ENCODE data around the gene BATF.

The BATF gene

GRCh38 chr14:75510547-75510946 lies 11.7 kb upstream of the BATF start:
- TF ChIP-seq ZNF18 (tag by site-specific recombination; IDR thresholded peaks at IDR 0.05): no peak
- no peak for TF ChIP-seq ZNF202 (tag by site-specific recombination; IDR thresholded peaks at IDR 0.05; ENCODE audit: borderline replicate concordance)
- no peak for TF ChIP-seq ZNF169 (tag by site-specific recombination; IDR thresholded peaks at IDR 0.05)
- TF ChIP-seq ZNF2 (tag by site-specific recombination; IDR thresholded peaks at IDR 0.05): no peak
- TF ChIP-seq ZNF23 (tag by site-specific recombination; IDR thresholded peaks at IDR 0.05; ENCODE audit: borderline replicate concordance): no peak
- no peak for TF ChIP-seq ZNF629 (tag by site-specific recombination; IDR thresholded peaks at IDR 0.05)
- TF ChIP-seq OVOL3 (tag by site-specific recombination; IDR thresholded peaks at IDR 0.05): no peak
- TF ChIP-seq GFI1B (tag by site-specific recombination; IDR thresholded peaks at IDR 0.05): no peak
- no peak for TF ChIP-seq HOXD13 (CRISPR knock-in tag; IDR thresholded peaks at IDR 0.05; ENCODE audit: borderline replicate concordance)
- no peak for TF ChIP-seq ZNF146 (tag by site-specific recombination; IDR thresholded peaks at IDR 0.05)
- no peak for TF ChIP-seq TRIM28 (IDR thresholded peaks at IDR 0.05; ENCODE audit: borderline replicate concordance, low read length)
- TF ChIP-seq ZNF843 (tag by site-specific recombination; IDR thresholded peaks at IDR 0.05): no peak
- TF ChIP-seq ZNF292 (tag by site-specific recombination; IDR thresholded peaks at IDR 0.05; ENCODE audit: borderline replicate concordance, low read depth): no peak
- no peak for TF ChIP-seq ZNF24 (tag by site-specific recombination; IDR thresholded peaks at IDR 0.05)
- TF ChIP-seq ZNF155 (tag by site-specific recombination; IDR thresholded peaks at IDR 0.05): no peak
- TF ChIP-seq ATF2 (tag by site-specific recombination; IDR thresholded peaks at IDR 0.05; ENCODE audit: low read depth): no peak
- TF ChIP-seq ZNF510 (tag by site-specific recombination; IDR thresholded peaks at IDR 0.05; ENCODE audit: insufficient replicate concordance): no peak
- TF ChIP-seq PRDM10 (tag by site-specific recombination; IDR thresholded peaks at IDR 0.05): no peak
- no peak for TF ChIP-seq ZNF221 (tag by site-specific recombination; IDR thresholded peaks at IDR 0.05; ENCODE audit: borderline replicate concordance)
- CTCF ChIA-PET: no interaction called here

GRCh38 chr14:75511201-75511600 lies 11.1 kb upstream of the BATF start:
- Histone ChIP-seq H3K4me1 (ENCODE audit: control insufficient read depth, insufficient read depth, low read length) (no peaks in the 10 kb centered on the region), H3K27ac (ENCODE audit: extremely low read depth, low read depth, low read length) (no peak overlapping the region), H3K9me3 (ENCODE audit: control insufficient read depth, insufficient read depth, low read depth, low read length) (no peaks in the 10 kb centered on the region), H3K4me3 (ENCODE audit: low read depth, low read length) (no peak overlapping the region), H3K36me3 (ENCODE audit: control insufficient read depth in 2 of 2, insufficient read depth in 1 of 2, low read length in 2 of 2) (no peaks in the 10 kb centered on the region)
- POLR2A ChIA-PET: no interaction called here
- TF ChIP-seq ZNF146 (tag by site-specific recombination; IDR thresholded peaks at IDR 0.05): no peak
- no peak for TF ChIP-seq ZNF10 (tag by site-specific recombination; IDR thresholded peaks at IDR 0.05)
- TF ChIP-seq ZNF530 (tag by site-specific recombination; IDR thresholded peaks at IDR 0.05; ENCODE audit: low read depth): no peak
- TF ChIP-seq ZNF404 (tag by site-specific recombination; IDR thresholded peaks at IDR 0.05): no peak
- no peak for TF ChIP-seq ZNF174 (tag by site-specific recombination; IDR thresholded peaks at IDR 0.05)
- TF ChIP-seq ZNF292 (tag by site-specific recombination; IDR thresholded peaks at IDR 0.05; ENCODE audit: borderline replicate concordance, low read depth): no peak
- CTCF ChIA-PET: no interaction called here

More at GRCh38 chr14:75510547-75510946, 11.7 kb upstream of the BATF start:
- H3K9me3 ChIP-seq (ENCODE audit: control insufficient read depth, insufficient read depth, low read depth, low read length): no peaks in the 10 kb centered on the region
- H3K27ac ChIP-seq (ENCODE audit: extremely low read depth, low read depth, low read length): no peak overlapping the region
- no peaks in the 10 kb centered on the region for H3K4me1 ChIP-seq (ENCODE audit: control insufficient read depth, insufficient read depth, low read length)
- no peaks in the 10 kb centered on the region for H3K36me3 ChIP-seq (ENCODE audit: control insufficient read depth in 2 of 2, insufficient read depth in 1 of 2, low read length in 2 of 2)
- POLR2A ChIA-PET: no interaction called here
- H3K4me3 ChIP-seq (ENCODE audit: low read depth, low read length): no peak overlapping the region
